OCI-LY7 (cell line): Measurements from ENCODE around the gene LDLRAD2. TPM values are rescaled to one million over a fixed set of nuclear protein-coding genes. Genes with fewer than 3 reads are reported as not detected.

Experiments
- BruUV-seq: library from RNA; stranded (reverse); fragments of 400-500 nt; replicated peaks from 2 replicates; lab custom pipeline; 2021; lab: Mats Ljungman, UMichigan
- CTCF ChIA-PET: fragments of 300-600 bp; sonication (Branson Sonifier 250); formaldehyde crosslinking; loops from one replicate; lab custom pipeline; 2022; ENCODE audit warnings: antibody characterized with exemption; ENCODE audit not compliant: unreplicated experiment; lab: Charles Lee
- POLR2A ChIA-PET: fragments of 300-600 bp; sonication (Branson Sonifier 250); formaldehyde crosslinking; loops from one replicate; lab custom pipeline; 2022; ENCODE audit warnings: antibody characterized with exemption; lab: Charles Lee
- DNase-seq: peaks from one replicate; pipeline ENCODE4 v3.0.0-alpha.2; 2015; ENCODE audit warnings: low spot score
- H2AFZ ChIP-seq: fragments of 200-600 bp; sonication (generic), shearing (Covaris generic); 2 replicates; pipeline ENCODE4 v1.6.1; 2014; ENCODE audit warnings: mild to moderate bottlenecking, antibody characterized with exemption, low read length, moderate library complexity
- H3K27ac ChIP-seq: fragments of 200-600 bp; sonication (generic); 2 replicates; pipeline ENCODE4 v1.5.1; 2014; ENCODE audit warnings: mixed run types, low read depth, mild to moderate bottlenecking, moderate library complexity, low read length, inconsistent platforms; ENCODE audit not compliant: poor library complexity, severe bottlenecking
- H3K36me3 ChIP-seq: fragments of 200-600 bp; sonication (generic); 2 replicates; pipeline ENCODE4 v1.6.1; 2014; ENCODE audit warnings: mild to moderate bottlenecking, antibody characterized with exemption, low read length, moderate library complexity, mixed read lengths; ENCODE audit not compliant: insufficient read depth
- H3K4me1 ChIP-seq: fragments of 200-600 bp; sonication (generic); 2 replicates; pipeline ENCODE4 v1.5.1; 2014; ENCODE audit warnings: mild to moderate bottlenecking, low read length; ENCODE audit not compliant: insufficient read depth, poor library complexity, severe bottlenecking
- H3K4me2 ChIP-seq: fragments of 200-600 bp; sonication (generic); 2 replicates; pipeline ENCODE4 v1.6.1; 2014; ENCODE audit warnings: mild to moderate bottlenecking, low read length
- H3K4me3 ChIP-seq: fragments of 200-600 bp; sonication (generic); 2 replicates; pipeline ENCODE4 v1.5.1; 2014; ENCODE audit warnings: mild to moderate bottlenecking, low read depth, low read length; ENCODE audit not compliant: poor library complexity, severe bottlenecking
- H3K79me2 ChIP-seq: fragments of 200-600 bp; sonication (generic); 2 replicates; pipeline ENCODE4 v1.6.1; 2016; ENCODE audit warnings: low read depth, mild to moderate bottlenecking, low read length, moderate library complexity, mixed read lengths; ENCODE audit not compliant: insufficient read depth
- H3K9me2 ChIP-seq: fragments of 200-600 bp; sonication (generic); 2 replicates; pipeline ENCODE4 v1.6.1; 2016; ENCODE audit warnings: mild to moderate bottlenecking, low read length, mixed read lengths; ENCODE audit not compliant: insufficient read depth
- H3K9me3 ChIP-seq: fragments of 200-600 bp; sonication (generic); 2 replicates; pipeline ENCODE4 v1.6.1; 2014; ENCODE audit warnings: mild to moderate bottlenecking, mixed run types, low read length, mixed read lengths
- H4K20me1 ChIP-seq: fragments of 200-600 bp; sonication (generic); 2 replicates; pipeline ENCODE4 v1.6.1; 2014; ENCODE audit warnings: mild to moderate bottlenecking, antibody characterized with exemption, low read length, moderate library complexity, mixed read lengths; ENCODE audit not compliant: insufficient read depth
- CTCF ChIP-seq: fragments of 200-600 bp; sonication (generic); conservative IDR thresholded peaks from 2 replicates; pipeline ENCODE4 v1.5.1; 2014; ENCODE audit warnings: mild to moderate bottlenecking, antibody characterized with exemption, low read length, moderate library complexity, mixed read lengths
- EZH2phosphoT487 ChIP-seq: fragments of 200-600 bp; sonication (generic); IDR thresholded peaks from 2 replicates; pipeline ENCODE4 v1.6.1; 2018; ENCODE audit warnings: low read depth, borderline replicate concordance, mild to moderate bottlenecking, mixed run types, antibody characterized with exemption, low read length, moderate library complexity, mixed read lengths
- intact Hi-C: fragments of 100-400 bp; cut with micrococcal nuclease; formaldehyde crosslinking; loops from one replicate; pipeline ENCODE4 v1.10.0; 2022; ENCODE audit not compliant: unreplicated experiment
- total RNA-seq, 2 experiments: library from RNA; depleted of rRNA in 1 of 2; stranded (reverse); fragments of >200 nt in 1 of 2; shearing (Covaris generic) in 1 of 2; gene quantifications; 2 replicates each; pipeline ENCODE4 v1.2.3, GENCODE V29; 2014 to 2022

Gene LDLRAD2
- total RNA-seq, 2 experiments from 2014 or later, result not detected

- intact Hi-C loops, result no loop called here
- no peak for DNase-seq
- POLR2A ChIA-PET, result interaction anchor here (0.6 to 0.7 kb wide), 3 partner anchors 76 to 972 kb away, joined by 3 to 5 read pairs (median 4); no protein-coding TSS in a partner anchor
- no peaks in the 10 kb centered on the region for H3K36me3 ChIP-seq
- CTCF ChIA-PET, result no interaction called here
- H3K4me3 ChIP-seq, result no peak overlapping the region
- no TSS peak for BruUV-seq
- TF ChIP-seq CTCF (no peak), EZH2phosphoT487 (no peak)
- H3K4me2 ChIP-seq, result no peak overlapping the region
- no peaks in the 10 kb centered on the region for H4K20me1 ChIP-seq
- H3K4me1 ChIP-seq, result no peaks in the 10 kb centered on the region
- H3K9me3 ChIP-seq, result peaks cover 6% of the 10 kb centered on the region; the same call in 1 of the 2 replicates
- H2AFZ ChIP-seq, result no peak overlapping the region
- H3K27ac ChIP-seq, result no peak overlapping the region
- H3K79me2 ChIP-seq, result no peaks in the 10 kb centered on the region
- H3K9me2 ChIP-seq, result no peaks in the 10 kb centered on the region
Measured at GRCh38 chr1:21799730-21800129, 12.3 kb upstream of the LDLRAD2 start.

DNA sequence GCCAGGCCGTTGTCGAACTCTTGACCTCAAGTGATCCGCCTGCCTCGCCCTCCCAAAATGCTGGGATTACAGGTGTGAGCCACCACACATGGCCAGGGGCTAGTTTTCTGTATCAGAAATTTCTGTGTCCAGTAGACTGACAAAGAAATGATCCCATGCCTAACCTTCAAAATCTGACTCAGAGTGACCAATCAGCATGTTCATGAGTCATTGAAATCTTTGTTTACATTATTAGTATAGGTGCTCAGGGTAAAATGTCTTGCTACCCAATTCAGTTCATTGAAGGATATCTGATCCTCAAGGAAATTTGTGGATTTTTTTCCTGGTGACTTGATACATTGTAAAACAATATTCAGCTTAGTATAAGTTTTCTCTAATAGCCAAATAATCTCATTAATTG is 11.0 kb upstream of the LDLRAD2 start:
- H3K36me3 ChIP-seq, result no peaks in the 10 kb centered on the region
- ChIA-PET CTCF (no interaction called here), POLR2A (no interaction called here)
- no peaks in the 10 kb centered on the region for H3K79me2 ChIP-seq
- DNase-seq, result no peak
- no peak for TF ChIP-seq CTCF
- TF ChIP-seq EZH2phosphoT487, result no peak
- H2AFZ ChIP-seq, result no peak overlapping the region
- H4K20me1 ChIP-seq, result no peaks in the 10 kb centered on the region
- H3K4me1 ChIP-seq, result no peaks in the 10 kb centered on the region
- intact Hi-C loops, result no loop called here
- H3K27ac ChIP-seq, result no peak overlapping the region
- no TSS peak for BruUV-seq
- no peaks in the 10 kb centered on the region for H3K9me2 ChIP-seq
- H3K4me3 ChIP-seq, result no peak overlapping the region
- no peak overlapping the region for H3K4me2 ChIP-seq
- no peaks in the 10 kb centered on the region for H3K9me3 ChIP-seq

GRCh38 chr1:21804536-21804935 is 7.5 kb upstream of the LDLRAD2 start:
- Histone ChIP-seq H3K4me3 (no peak overlapping the region), H3K4me1 (no peaks in the 10 kb centered on the region), H3K4me2 (no peak overlapping the region), H4K20me1 (no peaks in the 10 kb centered on the region), H3K79me2 (no peaks in the 10 kb centered on the region), H3K9me3 (no peaks in the 10 kb centered on the region), H3K27ac (no peak overlapping the region), H2AFZ (no peak overlapping the region), H3K9me2 (no peaks in the 10 kb centered on the region), H3K36me3 (no peaks in the 10 kb centered on the region)
- CTCF ChIA-PET, result no interaction called here
- intact Hi-C loops, result no loop called here
- no peak for DNase-seq
- TF ChIP-seq EZH2phosphoT487 (no peak), CTCF (no peak)
- POLR2A ChIA-PET, result no interaction called here
- no TSS peak for BruUV-seq
